Liver (tissue), 3 donors: ENCODE data around the gene FABP1.

Source experiments
- SP1 ChIP-seq: IDR thresholded peaks from 2 replicates; pipeline ENCODE4 v1.6.1; 2018; ENCODE audit warnings: antibody characterized with exemption, mild to moderate bottlenecking
- TF ChIP-seq, protein P1 (sequence below): fragments of 150-350 bp; IDR thresholded peaks from 2 replicates; pipeline ENCODE4 v1.5.1; 2017; ENCODE audit warnings: improper control_type of control experiment, low read depth, low read length; ENCODE audit not compliant: missing input control
- donor health status: healthy.
- donor health status: healthy.

DNA sequence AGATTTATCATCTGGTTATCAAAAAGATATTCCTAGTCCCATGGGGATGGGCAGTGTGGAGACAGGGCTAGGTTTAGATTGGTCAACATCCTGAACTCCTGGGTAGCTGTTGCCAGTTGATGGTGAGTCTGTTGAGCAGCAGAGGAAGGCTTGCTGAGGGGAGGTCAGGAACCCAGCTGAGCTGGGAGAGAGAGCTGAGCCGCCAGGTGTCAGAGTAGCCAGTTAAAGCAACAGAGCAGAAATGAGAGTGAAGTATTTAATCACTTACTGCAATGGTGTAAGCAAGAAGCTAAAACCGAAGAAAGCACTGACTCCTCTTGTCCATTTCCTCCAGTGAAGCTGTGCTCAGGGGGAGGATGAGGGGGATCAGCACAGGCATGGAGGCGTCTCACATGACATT, 30.7 kb downstream of the FABP1 start:
- TF ChIP-seq, protein P1, sequence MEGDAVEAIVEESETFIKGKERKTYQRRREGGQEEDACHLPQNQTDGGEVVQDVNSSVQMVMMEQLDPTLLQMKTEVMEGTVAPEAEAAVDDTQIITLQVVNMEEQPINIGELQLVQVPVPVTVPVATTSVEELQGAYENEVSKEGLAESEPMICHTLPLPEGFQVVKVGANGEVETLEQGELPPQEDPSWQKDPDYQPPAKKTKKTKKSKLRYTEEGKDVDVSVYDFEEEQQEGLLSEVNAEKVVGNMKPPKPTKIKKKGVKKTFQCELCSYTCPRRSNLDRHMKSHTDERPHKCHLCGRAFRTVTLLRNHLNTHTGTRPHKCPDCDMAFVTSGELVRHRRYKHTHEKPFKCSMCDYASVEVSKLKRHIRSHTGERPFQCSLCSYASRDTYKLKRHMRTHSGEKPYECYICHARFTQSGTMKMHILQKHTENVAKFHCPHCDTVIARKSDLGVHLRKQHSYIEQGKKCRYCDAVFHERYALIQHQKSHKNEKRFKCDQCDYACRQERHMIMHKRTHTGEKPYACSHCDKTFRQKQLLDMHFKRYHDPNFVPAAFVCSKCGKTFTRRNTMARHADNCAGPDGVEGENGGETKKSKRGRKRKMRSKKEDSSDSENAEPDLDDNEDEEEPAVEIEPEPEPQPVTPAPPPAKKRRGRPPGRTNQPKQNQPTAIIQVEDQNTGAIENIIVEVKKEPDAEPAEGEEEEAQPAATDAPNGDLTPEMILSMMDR = no peak
- TF ChIP-seq SP1 = no peak
